HepG2 (cell line): Measurements from ENCODE around the gene CDC6. TPM values are rescaled to one million over a fixed set of nuclear protein-coding genes. Genes with fewer than 3 reads are reported as not detected.

Experiments used
- ATAD3A ChIP-seq: sonication (generic); formaldehyde crosslinking; IDR thresholded peaks from 2 replicates; pipeline ENCODE4 v1.4.0; 2020; ENCODE audit warnings: missing genetic modification reagents
- CEBPB ChIP-seq: IDR thresholded peaks from 2 replicates; pipeline ENCODE4 v1.6.1; 2011; ENCODE audit warnings: low read depth, low read length, improper control_type of control experiment, borderline replicate concordance
- HIVEP1 ChIP-seq: sonication (generic); formaldehyde crosslinking; IDR thresholded peaks from 2 replicates; pipeline ENCODE4 v1.4.0; 2020; ENCODE audit warnings: mild to moderate bottlenecking, missing genetic modification reagents
- NFE2L1 ChIP-seq: sonication (generic); formaldehyde crosslinking; IDR thresholded peaks from 2 replicates; pipeline ENCODE4 v1.4.0; 2020; ENCODE audit warnings: missing genetic modification reagents, mild to moderate bottlenecking, borderline replicate concordance
- PAX8 ChIP-seq: sonication (generic); formaldehyde crosslinking; IDR thresholded peaks from 2 replicates; pipeline ENCODE4 v1.8.0; 2022; ENCODE audit warnings: mild to moderate bottlenecking, missing genetic modification reagents, borderline replicate concordance
- PCBP1 ChIP-seq: fragments of 200-400 bp; formaldehyde crosslinking; IDR thresholded peaks from 2 replicates; pipeline ENCODE4 v1.6.1; 2017; ENCODE audit warnings: mild to moderate bottlenecking, low read depth, low read length, borderline replicate concordance
- SAP130 ChIP-seq: IDR thresholded peaks from 2 replicates; pipeline ENCODE4 v1.6.1; 2016; ENCODE audit warnings: low read depth
- SRY ChIP-seq: sonication (generic); formaldehyde crosslinking; IDR thresholded peaks from 2 replicates; pipeline ENCODE4 v1.8.0; 2022; ENCODE audit warnings: mild to moderate bottlenecking, missing genetic modification reagents
- TARDBP ChIP-seq: sonication (generic); formaldehyde crosslinking; IDR thresholded peaks from 2 replicates; pipeline ENCODE4 v1.8.0; 2022; ENCODE audit warnings: mild to moderate bottlenecking, missing genetic modification reagents
- ZNF451 ChIP-seq: sonication (generic); formaldehyde crosslinking; IDR thresholded peaks from 2 replicates; pipeline ENCODE4 v1.5.0; 2020; ENCODE audit warnings: mild to moderate bottlenecking, missing genetic modification reagents
- polyA plus RNA-seq, 8 experiments: library from polyadenylated mRNA; depleted of rRNA in 3 of 8; stranded (reverse) in 7 of 8; unstranded in 1 of 8; fragments of >200 nt; fragmentation: Illumina TruSeq in 4 of 8; extraction: Trizol in 4 of 8; gene quantifications; 2 replicates each; pipeline versions ENCODE4 v1.2.1 to v1.2.3, GENCODE V29; 2011 to 2016; ENCODE audit warnings: low read depth in 4 of 8, missing spikeins in 1 of 8, mixed read lengths in 1 of 8; ENCODE audit not compliant: insufficient read depth in 1 of 8
- total RNA-seq, 5 experiments: library from RNA; depleted of rRNA; stranded (reverse); fragments of >200 nt; fragmentation: Illumina TruSeq; extraction: Trizol; gene quantifications; 2 replicates each; pipeline ENCODE4 v1.2.3, GENCODE V29; 2016; ENCODE audit warnings: low read depth in 1 of 5
- TF ChIP-seq, protein P1 (sequence below), 2 experiments: fragments of 450-650 bp in 1 of 2; sonication (generic) in 1 of 2; formaldehyde crosslinking in 1 of 2; IDR thresholded peaks; 2 replicates each; pipeline versions ENCODE4 v1.6.1 to v1.8.0; 2016 to 2022; ENCODE audit warnings: antibody characterized with exemption in 1 of 2, mild to moderate bottlenecking in 1 of 2, missing genetic modification reagents in 1 of 2

Gene CDC6
- total and polyA plus RNA-seq, 2 of the 13 experiments (the other 11 are each of a cell fraction or from before 2014, with no cell fraction given), result 17.4 to 114 TPM

DNA sequence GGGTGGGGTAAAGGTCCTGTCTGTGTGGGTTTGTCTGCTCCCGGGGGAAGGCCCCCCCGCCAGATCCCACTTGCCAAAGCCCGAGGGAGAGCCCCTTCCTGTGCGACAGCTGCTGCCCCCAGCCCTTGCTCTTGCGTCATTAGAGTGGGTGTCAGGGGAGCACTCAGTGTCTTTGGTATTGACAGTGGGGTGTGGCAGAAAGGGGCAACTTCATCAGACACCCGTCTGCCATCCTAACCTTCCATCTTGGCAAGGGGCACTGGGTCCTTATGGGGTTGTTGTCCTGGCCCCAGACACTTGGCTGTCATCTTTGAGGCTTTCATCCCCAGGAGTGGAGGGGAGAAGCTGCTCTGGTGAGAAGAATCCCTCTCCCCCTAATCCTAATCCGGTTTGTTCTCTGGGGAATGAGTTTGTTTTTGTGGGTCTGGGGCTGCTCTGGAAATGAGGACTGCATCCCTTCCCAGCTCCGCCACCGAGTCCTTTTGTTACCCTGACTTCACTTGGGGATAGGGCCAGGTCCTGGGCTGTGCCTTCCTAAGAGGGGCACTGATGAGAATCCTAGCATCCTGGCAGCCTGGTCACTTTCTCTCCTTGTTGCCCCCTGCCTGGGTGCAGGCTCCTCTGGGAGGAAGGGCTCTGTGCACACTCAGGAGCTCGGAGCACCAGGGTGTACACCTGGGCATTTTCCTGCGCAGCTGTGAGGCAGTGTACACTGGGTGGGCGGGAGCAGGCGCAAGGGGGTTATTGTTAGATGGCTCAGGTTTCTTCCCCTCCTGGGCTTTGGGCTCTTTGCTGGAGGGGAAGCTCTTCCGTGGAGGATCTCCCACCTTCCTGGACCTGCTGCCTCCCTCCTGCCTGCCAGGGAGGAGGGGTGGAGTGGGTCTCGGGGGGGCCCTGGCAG, 55.8 kb downstream of the CDC6 start (continued):
- TF ChIP-seq HIVEP1 (peak; percentile 42; the same call in 1 of the 2 replicates), SRY (CRISPR knock-in tag) (0 out of 2 replicates have a peak, but pooled peaks have one; percentile 16), TARDBP (CRISPR knock-in tag) (no peak), SAP130 (CRISPR knock-in tag) (peak; percentile 25; the same call in 1 of the 2 replicates), PCBP1 (no peak), NFE2L1 (CRISPR knock-in tag) (no peak), ATAD3A (CRISPR knock-in tag) (no peak), ZNF451 (CRISPR knock-in tag) (0 out of 2 replicates have a peak, but pooled peaks have one; percentile 44), PAX8 (CRISPR knock-in tag) (0 out of 2 replicates have a peak, but pooled peaks have one; percentile 83), CEBPB (peak; percentile 33; the same call in 1 of the 2 replicates)
- TF ChIP-seq, protein P1, sequence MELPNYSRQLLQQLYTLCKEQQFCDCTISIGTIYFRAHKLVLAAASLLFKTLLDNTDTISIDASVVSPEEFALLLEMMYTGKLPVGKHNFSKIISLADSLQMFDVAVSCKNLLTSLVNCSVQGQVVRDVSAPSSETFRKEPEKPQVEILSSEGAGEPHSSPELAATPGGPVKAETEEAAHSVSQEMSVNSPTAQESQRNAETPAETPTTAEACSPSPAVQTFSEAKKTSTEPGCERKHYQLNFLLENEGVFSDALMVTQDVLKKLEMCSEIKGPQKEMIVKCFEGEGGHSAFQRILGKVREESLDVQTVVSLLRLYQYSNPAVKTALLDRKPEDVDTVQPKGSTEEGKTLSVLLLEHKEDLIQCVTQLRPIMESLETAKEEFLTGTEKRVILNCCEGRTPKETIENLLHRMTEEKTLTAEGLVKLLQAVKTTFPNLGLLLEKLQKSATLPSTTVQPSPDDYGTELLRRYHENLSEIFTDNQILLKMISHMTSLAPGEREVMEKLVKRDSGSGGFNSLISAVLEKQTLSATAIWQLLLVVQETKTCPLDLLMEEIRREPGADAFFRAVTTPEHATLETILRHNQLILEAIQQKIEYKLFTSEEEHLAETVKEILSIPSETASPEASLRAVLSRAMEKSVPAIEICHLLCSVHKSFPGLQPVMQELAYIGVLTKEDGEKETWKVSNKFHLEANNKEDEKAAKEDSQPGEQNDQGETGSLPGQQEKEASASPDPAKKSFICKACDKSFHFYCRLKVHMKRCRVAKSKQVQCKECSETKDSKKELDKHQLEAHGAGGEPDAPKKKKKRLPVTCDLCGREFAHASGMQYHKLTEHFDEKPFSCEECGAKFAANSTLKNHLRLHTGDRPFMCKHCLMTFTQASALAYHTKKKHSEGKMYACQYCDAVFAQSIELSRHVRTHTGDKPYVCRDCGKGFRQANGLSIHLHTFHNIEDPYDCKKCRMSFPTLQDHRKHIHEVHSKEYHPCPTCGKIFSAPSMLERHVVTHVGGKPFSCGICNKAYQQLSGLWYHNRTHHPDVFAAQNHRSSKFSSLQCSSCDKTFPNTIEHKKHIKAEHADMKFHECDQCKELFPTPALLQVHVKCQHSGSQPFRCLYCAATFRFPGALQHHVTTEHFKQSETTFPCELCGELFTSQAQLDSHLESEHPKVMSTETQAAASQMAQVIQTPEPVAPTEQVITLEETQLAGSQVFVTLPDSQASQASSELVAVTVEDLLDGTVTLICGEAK (IDR thresholded peaks at IDR 0.05), result no peak
- TF ChIP-seq, protein P1 (CRISPR knock-in tag; IDR thresholded peaks at IDR 0.05), result 0 out of 2 replicates have a peak, but pooled peaks have one; percentile 9
